ENCODE results near the gene FCMR.
"Not testable (repeated sequence)": the region's sequence is repeated elsewhere in the genome, so short reads cannot be mapped to it uniquely, and the experiment has no call there.

FCMR gene

DNA sequence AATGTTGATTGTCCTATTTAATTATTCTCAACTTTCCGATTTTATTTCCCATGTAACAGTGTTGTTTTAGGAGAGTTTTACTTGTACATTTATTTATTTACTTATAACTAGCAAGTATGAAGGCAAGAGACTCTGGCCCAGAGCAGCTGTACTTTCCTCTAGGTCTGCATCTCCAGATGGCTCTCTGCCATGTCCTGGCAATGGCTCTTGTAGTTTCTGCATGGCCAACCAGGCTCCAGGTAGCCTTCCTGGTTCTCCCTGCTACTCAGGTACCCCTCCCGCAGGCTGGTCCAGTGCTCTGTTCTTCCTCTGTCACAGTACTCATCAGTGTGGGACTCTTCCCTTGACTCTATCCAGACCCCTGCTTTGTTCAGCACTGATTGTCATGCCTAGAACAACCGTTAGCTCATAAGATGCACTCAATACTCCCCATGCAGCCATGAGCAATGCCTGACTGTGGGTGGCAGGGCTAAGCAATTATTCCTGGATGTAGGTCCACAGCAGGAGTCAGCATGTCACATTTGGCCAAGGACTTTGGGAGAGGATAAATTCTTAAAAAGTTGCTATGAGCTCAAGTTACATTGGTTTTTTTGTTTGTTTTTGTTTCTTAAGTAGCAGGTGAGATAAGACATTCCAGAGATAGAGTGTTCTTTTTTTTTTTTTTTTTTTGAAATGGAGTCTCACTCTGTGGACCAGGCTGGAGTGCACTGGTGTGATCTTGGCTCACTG, 67.2 kb downstream of the FCMR start:
- Histone ChIP-seq H3K9me3 (no peaks in the 10 kb centered on the region), H3K36me3 (no peaks in the 10 kb centered on the region), H3K27ac (no peak overlapping the region), H3K27me3 (no peaks in the 10 kb centered on the region), H3K4me3 (ENCODE audit: low read depth in 1 of 2, low read length in 1 of 2) (no peak overlapping the region), H3K4me1 (ENCODE audit: control insufficient read depth in 1 of 2, insufficient read depth in 1 of 2, low read depth in 1 of 2, low read length in 1 of 2) (peaks cover 0 to 3% of the 10 kb centered on the region in 2 experiments)
- TF ChIP-seq, protein P1, sequence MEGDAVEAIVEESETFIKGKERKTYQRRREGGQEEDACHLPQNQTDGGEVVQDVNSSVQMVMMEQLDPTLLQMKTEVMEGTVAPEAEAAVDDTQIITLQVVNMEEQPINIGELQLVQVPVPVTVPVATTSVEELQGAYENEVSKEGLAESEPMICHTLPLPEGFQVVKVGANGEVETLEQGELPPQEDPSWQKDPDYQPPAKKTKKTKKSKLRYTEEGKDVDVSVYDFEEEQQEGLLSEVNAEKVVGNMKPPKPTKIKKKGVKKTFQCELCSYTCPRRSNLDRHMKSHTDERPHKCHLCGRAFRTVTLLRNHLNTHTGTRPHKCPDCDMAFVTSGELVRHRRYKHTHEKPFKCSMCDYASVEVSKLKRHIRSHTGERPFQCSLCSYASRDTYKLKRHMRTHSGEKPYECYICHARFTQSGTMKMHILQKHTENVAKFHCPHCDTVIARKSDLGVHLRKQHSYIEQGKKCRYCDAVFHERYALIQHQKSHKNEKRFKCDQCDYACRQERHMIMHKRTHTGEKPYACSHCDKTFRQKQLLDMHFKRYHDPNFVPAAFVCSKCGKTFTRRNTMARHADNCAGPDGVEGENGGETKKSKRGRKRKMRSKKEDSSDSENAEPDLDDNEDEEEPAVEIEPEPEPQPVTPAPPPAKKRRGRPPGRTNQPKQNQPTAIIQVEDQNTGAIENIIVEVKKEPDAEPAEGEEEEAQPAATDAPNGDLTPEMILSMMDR (IDR thresholded peaks at IDR 0.05), result no peak

- not testable (repeated sequence) for H3K36me3 ChIP-seq; H3K4me1 ChIP-seq (ENCODE audit: control insufficient read depth in 1 of 2, insufficient read depth in 1 of 2, low read depth in 1 of 2, low read length in 1 of 2); H3K27ac ChIP-seq; H3K27me3 ChIP-seq; H3K9me3 ChIP-seq; H3K4me3 ChIP-seq (ENCODE audit: low read depth in 1 of 2, low read length in 1 of 2)
Observed at GRCh38 chr1:206853696-206854095, 68.0 kb downstream of the FCMR start.

All from neutrophil (primary cell).